Natural killer cell (primary cell): Measurements from ENCODE around the gene APOLD1. TPM values are rescaled to one million over a fixed set of nuclear protein-coding genes. Genes with fewer than 3 reads are reported as not detected.

Experiments used
- ATAC-seq, 3 donors: fragments of 150-1000 bp in 2 of 3; fragments of 200-7000 bp in 1 of 3; cut with Tn5 transposase; 1 replicate in 1 of 3; 2 replicates in 2 of 3; pipeline ENCODE4 v1.10.0; 2021; ENCODE audit warnings: mild to moderate bottlenecking in 2 of 3, moderate library complexity in 2 of 3
- DNase-seq, 2 donors: peaks; one replicate each; pipeline versions ENCODE4 v3.0.0 to v3.0.0-alpha.2; 2013 to 2021; ENCODE audit warnings: mixed read lengths in 1 of 2
- H3K27ac ChIP-seq: one replicate; pipeline ENCODE4 v1.5.1; 2013; ENCODE audit warnings: mild to moderate bottlenecking, low read length
- H3K27me3 ChIP-seq: one replicate; pipeline ENCODE4 v1.6.1; 2013; ENCODE audit warnings: low read length; ENCODE audit not compliant: control insufficient read depth, insufficient read depth
- H3K36me3 ChIP-seq: one replicate; pipeline ENCODE4 v1.6.1; 2013; ENCODE audit warnings: low read length; ENCODE audit not compliant: control insufficient read depth, insufficient read depth
- H3K4me1 ChIP-seq: one replicate; pipeline ENCODE4 v1.6.1; 2013; ENCODE audit warnings: low read length; ENCODE audit not compliant: control insufficient read depth, insufficient read depth
- H3K4me3 ChIP-seq: one replicate; pipeline ENCODE4 v1.5.1; 2013; ENCODE audit warnings: low read length
- H3K9me3 ChIP-seq: one replicate; pipeline ENCODE4 v1.6.1; 2013; ENCODE audit warnings: low read length; ENCODE audit not compliant: control insufficient read depth, insufficient read depth
- H3K27ac Mint-ChIP-seq, 2 donors: one replicate each; pipeline ENCODE4 v1.8.0; 2022; ENCODE audit warnings: mild to moderate bottlenecking in 2 of 2, mixed read lengths in 2 of 2, moderate library complexity in 1 of 2
- H3K27me3 Mint-ChIP-seq, 2 donors: one replicate each; pipeline ENCODE4 v1.8.0; 2022; ENCODE audit warnings: low read depth in 2 of 2, mixed read lengths in 2 of 2
- H3K36me3 Mint-ChIP-seq: one replicate; pipeline ENCODE4 v1.8.0; 2022; ENCODE audit warnings: mixed read lengths
- H3K4me1 Mint-ChIP-seq, 2 donors: one replicate each; pipeline ENCODE4 v1.8.0; 2022; ENCODE audit warnings: mixed read lengths in 2 of 2
- H3K4me3 Mint-ChIP-seq: one replicate; pipeline ENCODE4 v1.8.0; 2022; ENCODE audit warnings: mild to moderate bottlenecking, moderate library complexity, mixed read lengths
- H3K9me3 Mint-ChIP-seq, 2 donors: one replicate each; pipeline ENCODE4 v1.8.0; 2022; ENCODE audit warnings: mixed read lengths in 2 of 2
- CTCF ChIP-seq: fragments of 200-600 bp; IDR thresholded peaks from one replicate; pipeline ENCODE4 v1.8.0; 2022; ENCODE audit warnings: antibody characterized with exemption
- WGBS: methylation state at CpG from one replicate; pipeline ENCODE4 v1.1.7; 2013; ENCODE audit warnings: missing lambda C conversion rate; ENCODE audit not compliant: insufficient coverage; 5-methylcytosine and 5-hydroxymethylcytosine counted together
- intact Hi-C: fragments of 100-400 bp; cut with micrococcal nuclease; formaldehyde crosslinking; loops from one replicate; pipeline ENCODE4 v1.14.2; 2022
- total RNA-seq, 4 donors: library from RNA; stranded (reverse); fragments of 120-200 nt in 1 of 4; gene quantifications; one replicate each; pipeline versions ENCODE4 v1.2.3 to v1.2.4, GENCODE V29; 2013 to 2022

APOLD1 gene
- total RNA-seq, 3 donors from 2014 or later (not counting 1 experiment from before 2014, with no cell fraction given) = 0.70 to 1.6 (median 1.6) TPM

- Histone ChIP-seq H3K4me3 (no peak overlapping the region), H3K27ac (no peak overlapping the region), H3K4me1 (no peaks in the 10 kb centered on the region), H3K36me3 (peaks cover 2% of the 10 kb centered on the region), H3K9me3 (no peaks in the 10 kb centered on the region), H3K27me3 (no peaks in the 10 kb centered on the region)
- no peak for ATAC-seq
- no peak for TF ChIP-seq CTCF
- no peak for DNase-seq
- Mint-ChIP-seq H3K9me3 (no peaks in the 10 kb centered on the region), H3K36me3 (no peaks in the 10 kb centered on the region), H3K4me3 (no peak overlapping the region), H3K27me3 (no peaks in the 10 kb centered on the region), H3K27ac (no peak overlapping the region), H3K4me1 (peaks cover 0 to 13% of the 10 kb centered on the region in 2 donors)
- WGBS = 98% methylated on average over 3 of the region's 3 CpGs
- intact Hi-C loops = no loop called here
Measured at GRCh38 chr12:12747278-12747677, 38.2 kb upstream of the APOLD1 start.

- H3K9me3 Mint-ChIP-seq = no peaks in the 10 kb centered on the region
- no peak for DNase-seq
- no peak overlapping the region for H3K27ac Mint-ChIP-seq
- no peaks in the 10 kb centered on the region for H3K36me3 Mint-ChIP-seq
- no peak overlapping the region for H3K27ac ChIP-seq
- no peaks in the 10 kb centered on the region for H3K4me1 ChIP-seq
- no peaks in the 10 kb centered on the region for H3K27me3 Mint-ChIP-seq
- H3K9me3 ChIP-seq = no peaks in the 10 kb centered on the region
- H3K4me3 ChIP-seq = no peak overlapping the region
- peaks cover 0 to 13% of the 10 kb centered on the region in 2 donors for H3K4me1 Mint-ChIP-seq
- ATAC-seq = no peak
- no peak for TF ChIP-seq CTCF
- WGBS = 96% methylated on average over 2 of the region's 3 CpGs
- H3K27me3 ChIP-seq = no peaks in the 10 kb centered on the region
- intact Hi-C loops = no loop called here
- no peak overlapping the region for H3K4me3 Mint-ChIP-seq
- peaks cover 2% of the 10 kb centered on the region for H3K36me3 ChIP-seq
Measured at GRCh38 chr12:12748044-12748443, 37.4 kb upstream of the APOLD1 start.

- DNase-seq (no peak), ATAC-seq (no peak)
- Histone ChIP-seq H3K9me3 (no peaks in the 10 kb centered on the region), H3K27ac (no peak overlapping the region), H3K4me3 (no peak overlapping the region), H3K4me1 (no peaks in the 10 kb centered on the region), H3K27me3 (no peaks in the 10 kb centered on the region), H3K36me3 (peaks cover 2% of the 10 kb centered on the region)
- Mint-ChIP-seq H3K27me3 (no peaks in the 10 kb centered on the region), H3K27ac (no peak overlapping the region), H3K36me3 (no peaks in the 10 kb centered on the region), H3K4me3 (no peak overlapping the region), H3K4me1 (peaks cover 0 to 13% of the 10 kb centered on the region in 2 donors), H3K9me3 (no peaks in the 10 kb centered on the region)
- no peak for TF ChIP-seq CTCF
- intact Hi-C loops = no loop called here
- WGBS = 84% methylated on average over 7 of the region's 7 CpGs
Measured at GRCh38 chr12:12749433-12749832, 36.0 kb upstream of the APOLD1 start.

- Mint-ChIP-seq H3K4me3 (no peak overlapping the region), H3K9me3 (no peaks in the 10 kb centered on the region), H3K27me3 (no peaks in the 10 kb centered on the region), H3K4me1 (no peaks in the 10 kb centered on the region), H3K36me3 (no peaks in the 10 kb centered on the region), H3K27ac (no peak overlapping the region)
- DNase-seq (no peak), ATAC-seq (no peak)
- Histone ChIP-seq H3K4me1 (no peaks in the 10 kb centered on the region), H3K27ac (no peak overlapping the region), H3K27me3 (no peaks in the 10 kb centered on the region), H3K36me3 (no peaks in the 10 kb centered on the region), H3K9me3 (no peaks in the 10 kb centered on the region), H3K4me3 (no peak overlapping the region)
- intact Hi-C loops = no loop called here
- 92% methylated on average over 5 of the region's 5 CpGs for WGBS
- TF ChIP-seq CTCF = no peak
Measured at GRCh38 chr12:12755923-12756322, 29.5 kb upstream of the APOLD1 start.
